BJ (cell line): ENCODE measurements around the gene NAV2. TPM values are rescaled to one million over a fixed set of nuclear protein-coding genes. Genes with fewer than 3 reads are reported as not detected.

Experiments used
- CTCF ChIA-PET: fragments of 350-600 bp; formaldehyde crosslinking; extraction: SDS; loops from one replicate; lab custom pipeline; 2021; ENCODE audit warnings: antibody characterized with exemption, inconsistent platforms; lab: Yijun Ruan, JAX
- POLR2A ChIA-PET: fragments of 300-600 bp; sonication (Branson Sonifier 250); formaldehyde crosslinking; extraction: SDS; loops from one replicate; lab custom pipeline; 2021; ENCODE audit warnings: antibody characterized with exemption; lab: Charles Lee
- DNase-seq: peaks from one replicate; pipeline ENCODE4 v3.0.0-alpha.2; 2011; ENCODE audit warnings: low read depth
- H3K27me3 ChIP-seq: 2 replicates; pipeline ENCODE4 v1.6.0; 2011; ENCODE audit warnings: low read length; ENCODE audit not compliant: control insufficient read depth, insufficient read depth
- H3K36me3 ChIP-seq: 2 replicates; pipeline ENCODE4 v1.5.1; 2011; ENCODE audit warnings: low read length; ENCODE audit not compliant: control insufficient read depth, insufficient read depth
- H3K4me3 ChIP-seq: 2 replicates; pipeline ENCODE4 v1.5.1; 2011; ENCODE audit warnings: low read depth, mild to moderate bottlenecking, control low read depth, low read length
- CTCF ChIP-seq: IDR thresholded peaks from 2 replicates; pipeline ENCODE4 v1.5.1; 2011; ENCODE audit warnings: low read depth, mild to moderate bottlenecking, control low read depth, inconsistent platforms, low read length, moderate library complexity; ENCODE audit not compliant: insufficient read depth
- polyA plus RNA-seq: library from polyadenylated mRNA; depleted of rRNA; stranded (reverse); fragments of >200 nt; gene quantifications from 2 replicates; pipeline ENCODE4 v1.2.3, GENCODE V29; 2011
- small RNA-seq: library from RNA; depleted of rRNA; stranded (forward); fragments of <200 nt; gene quantifications from one replicate; pipeline ENCODE3, GENCODE V24; 2012; ENCODE audit warnings: low replicate concordance, low read depth; ENCODE audit not compliant: insufficient read length

Gene NAV2
- polyA plus RNA-seq, 1 experiment = 6.1 TPM

GRCh38 chr11:20162824-20163782 lies 450.5 kb downstream of the NAV2 start:
- peaks cover 65% of the 10 kb centered on the region for H3K27me3 ChIP-seq
- POLR2A ChIA-PET = no interaction called here
- no peak for TF ChIP-seq CTCF
- CTCF ChIA-PET = interaction anchor here (0.9 to 1.6 kb wide), 3 partner anchors 8 to 211 kb away, joined by 3 to 4 read pairs (median 3); no protein-coding TSS in a partner anchor
- H3K36me3 ChIP-seq = no peaks in the 10 kb centered on the region
- peak overlapping the region; percentile 9; the same call in 1 of the 2 replicates for H3K4me3 ChIP-seq
- no peak for DNase-seq

GRCh38 chr11:20163783-20164481 lies 451.3 kb downstream of the NAV2 start:
- DNase-seq = no peak
- POLR2A ChIA-PET = no interaction called here
- H3K36me3 ChIP-seq = no peaks in the 10 kb centered on the region
- TF ChIP-seq CTCF = no peak
- H3K4me3 ChIP-seq = no peak overlapping the region; the same call in 1 of the 2 replicates
- H3K27me3 ChIP-seq = peaks cover 59% of the 10 kb centered on the region
- CTCF ChIA-PET = interaction anchor here (1.6 kb wide), 1 partner anchor 9 kb away, joined by 4 read pairs; no protein-coding TSS in a partner anchor

Small RNA genes within 50 kb of the gene (small RNA-seq; reads per million reads assigned to genes)
- not detected for gene MIR4694
